B cell (primary cell): ENCODE data around the gene PCDH9. TPM values are rescaled to one million over a fixed set of nuclear protein-coding genes. Genes with fewer than 3 reads are reported as not detected.

ENCODE experiments used
- ATAC-seq: fragments of 200-7000 bp; cut with Tn5 transposase; one replicate; pipeline ENCODE4 v1.10.0; 2021; ENCODE audit warnings: low read depth, mild to moderate bottlenecking, moderate number of reproducible peaks, moderate library complexity
- CTCF ChIA-PET: fragments of 350-600 bp; sonication (Branson Sonifier 250); formaldehyde crosslinking; loops from one replicate; lab custom pipeline; 2021; ENCODE audit warnings: antibody characterized with exemption, inconsistent platforms; lab: Charles Lee
- POLR2A ChIA-PET: fragments of 350-600 bp; sonication (Branson Sonifier 250); formaldehyde crosslinking; loops from one replicate; lab custom pipeline; 2021; ENCODE audit warnings: antibody characterized with exemption; lab: Charles Lee
- DNase-seq: peaks from one replicate; pipeline ENCODE4 v3.0.0; 2013
- H2AFZ ChIP-seq: 2 replicates; pipeline ENCODE4 v1.6.1; 2012; ENCODE audit warnings: mild to moderate bottlenecking, low read depth, low read length; ENCODE audit not compliant: insufficient read depth, poor library complexity, severe bottlenecking
- H3K27ac ChIP-seq, 2 donors: 1 replicate in 1 of 2; 2 replicates in 1 of 2; pipeline ENCODE4 v1.5.1; 2012 to 2013; ENCODE audit warnings: low read length in 2 of 2, mild to moderate bottlenecking in 2 of 2, moderate library complexity in 1 of 2
- H3K27me3 ChIP-seq, 4 experiments: fragments of 200-600 bp in 1 of 4; sonication (generic) in 1 of 4; replicated peaks in 1 of 4; 1 replicate in 2 of 4; 2 replicates in 2 of 4; pipeline versions ENCODE4 v1.6.1 to v1.7.0; 2013 to 2016; ENCODE audit warnings: low read length in 3 of 4, mild to moderate bottlenecking in 2 of 4, mixed read lengths in 1 of 4, moderate library complexity in 1 of 4; ENCODE audit not compliant: insufficient read depth in 4 of 4, control insufficient read depth in 3 of 4; ENCODE audit errors: control extremely low read depth in 1 of 4
- H3K36me3 ChIP-seq, 2 experiments: replicated peaks in 1 of 2; 1 replicate in 1 of 2; 2 replicates in 1 of 2; pipeline versions ENCODE4 v1.6.1 to v1.7.1; 2013; ENCODE audit warnings: low read length in 1 of 2; ENCODE audit not compliant: insufficient read depth in 2 of 2, control insufficient read depth in 1 of 2; ENCODE audit errors: control extremely low read depth in 1 of 2, extremely low read depth in 1 of 2
- H3K4me1 ChIP-seq, 2 donors: fragments of 200-600 bp in 1 of 2; sonication (generic) in 1 of 2; 1 replicate in 1 of 2; 2 replicates in 1 of 2; pipeline versions ENCODE4 v1.5.1 to v1.6.1; 2013 to 2017; ENCODE audit warnings: low read length in 2 of 2; ENCODE audit not compliant: control insufficient read depth in 2 of 2, insufficient read depth in 2 of 2
- H3K4me2 ChIP-seq: replicated peaks from 2 replicates; pipeline ENCODE3; 2012; ENCODE audit warnings: mild to moderate bottlenecking, low read depth, low read length; ENCODE audit not compliant: poor library complexity, severe bottlenecking
- H3K4me3 ChIP-seq, 5 experiments: fragments of 200-600 bp in 1 of 5; sonication (generic) in 1 of 5; 1 replicate in 3 of 5; 2 replicates in 2 of 5; pipeline versions ENCODE4 v1.5.1 to v1.7.0; 2011 to 2016; ENCODE audit warnings: low read length in 4 of 5, mild to moderate bottlenecking in 4 of 5, low read depth in 2 of 5, control low read depth in 1 of 5, moderate library complexity in 1 of 5; ENCODE audit not compliant: insufficient read depth in 1 of 5; ENCODE audit errors: control extremely low read depth in 1 of 5, extremely low read depth in 1 of 5
- H3K79me2 ChIP-seq: fragments of 200-600 bp; sonication (generic); one replicate; pipeline ENCODE4 v1.6.0; 2016; ENCODE audit warnings: low read length; ENCODE audit not compliant: control insufficient read depth, insufficient read depth
- H3K9ac ChIP-seq: fragments of 200-600 bp; sonication (generic); 2 replicates; pipeline ENCODE4 v1.6.1; 2017; ENCODE audit warnings: mild to moderate bottlenecking, low read length, moderate library complexity
- H3K9me3 ChIP-seq, 3 donors: one replicate each; pipeline versions ENCODE4 v1.6.1 to v1.7.1; 2013; ENCODE audit warnings: low read length in 2 of 3; ENCODE audit not compliant: control insufficient read depth in 2 of 3, insufficient read depth in 1 of 3; ENCODE audit errors: control extremely low read depth in 1 of 3
- H4K20me1 ChIP-seq: 2 replicates; pipeline ENCODE4 v1.6.0; 2012; ENCODE audit warnings: mild to moderate bottlenecking, low read length; ENCODE audit not compliant: insufficient read depth, control insufficient read depth, poor library complexity, severe bottlenecking
- H3K27ac Mint-ChIP-seq: one replicate; pipeline ENCODE4 v1.8.0; 2021; ENCODE audit warnings: mixed read lengths
- H3K27me3 Mint-ChIP-seq: one replicate; pipeline ENCODE4 v1.8.0; 2021; ENCODE audit warnings: mixed read lengths
- H3K4me1 Mint-ChIP-seq: one replicate; pipeline ENCODE4 v1.8.0; 2021; ENCODE audit warnings: mixed read lengths
- H3K4me3 Mint-ChIP-seq: one replicate; pipeline ENCODE4 v1.8.0; 2021; ENCODE audit warnings: mixed read lengths
- H3K9me3 Mint-ChIP-seq: one replicate; pipeline ENCODE4 v1.8.0; 2022; ENCODE audit warnings: mixed read lengths; ENCODE audit not compliant: insufficient read depth
- CTCF ChIP-seq: fragments of 200-600 bp; IDR thresholded peaks from one replicate; pipeline ENCODE4 v1.8.0; 2022; ENCODE audit warnings: antibody characterized with exemption, mild to moderate bottlenecking
- EZH2 ChIP-seq: IDR thresholded peaks from 2 replicates; pipeline ENCODE4 v1.6.1; 2012; ENCODE audit warnings: borderline replicate concordance, low read depth, mild to moderate bottlenecking, moderate library complexity, low read length; ENCODE audit not compliant: insufficient read depth, poor library complexity, severe bottlenecking
- WGBS: methylation state at CpG from one replicate; pipeline ENCODE4 v1.1.5; 2013; ENCODE audit warnings: missing lambda C conversion rate; ENCODE audit not compliant: insufficient coverage; 5-methylcytosine and 5-hydroxymethylcytosine counted together
- intact Hi-C: fragments of 100-400 bp; cut with micrococcal nuclease; formaldehyde crosslinking; loops from one replicate; pipeline ENCODE4 v1.10.0; 2022
- polyA plus RNA-seq: library from polyadenylated mRNA; depleted of rRNA; stranded (reverse); fragments of >200 nt; gene quantifications from 2 replicates; pipeline ENCODE4 v1.2.3, GENCODE V29; 2012
- total RNA-seq, 2 donors: library from RNA; stranded (reverse); fragments of 120-200 nt in 1 of 2; gene quantifications; 1 replicate in 1 of 2; 2 replicates in 1 of 2; pipeline versions ENCODE4 v1.2.3 to v1.2.4, GENCODE V29; 2013 to 2022

Gene PCDH9
- total and polyA plus RNA-seq, 2 donors (not counting 1 experiment from before 2014, with no cell fraction given), result 13.1 to 21.8 TPM

- no peaks in the 10 kb centered on the region for H3K36me3 ChIP-seq
- H3K4me1 Mint-ChIP-seq, result peaks cover 12% of the 10 kb centered on the region
- ChIA-PET CTCF (no interaction called here), POLR2A (no interaction called here)
- ATAC-seq (peak; percentile 76), DNase-seq (peak; percentile 50)
- no peaks in the 10 kb centered on the region for H3K9me3 Mint-ChIP-seq
- peak overlapping the region; percentile 33 for H3K9ac ChIP-seq
- H3K4me3 Mint-ChIP-seq, result peak overlapping the region; percentile 76
- H3K27me3 Mint-ChIP-seq, result no peaks in the 10 kb centered on the region
- no peaks in the 10 kb centered on the region for H3K79me2 ChIP-seq
- peak overlapping the region; percentile 87 for H3K27ac Mint-ChIP-seq
- H3K27ac ChIP-seq, result peak overlapping the region; percentile 66 to 68
- H2AFZ ChIP-seq, result peak overlapping the region; percentile 55
- H4K20me1 ChIP-seq, result no peaks in the 10 kb centered on the region
- no peaks in the 10 kb centered on the region for H3K27me3 ChIP-seq
- intact Hi-C loops, result no loop called here
- H3K9me3 ChIP-seq, result peaks cover 0 to 1% (median 0%) of the 10 kb centered on the region in 3 donors
- H3K4me2 ChIP-seq, result peak overlapping the region; percentile 52
- TF ChIP-seq CTCF (no peak), EZH2 (no peak)
- 0% methylated on average over 3 of the region's 5 CpGs for WGBS
- peak overlapping the region in 3 of 5 experiments; percentile 12 to 50 (median 39) for H3K4me3 ChIP-seq
- peaks cover 6 to 9% of the 10 kb centered on the region in 2 donors for H3K4me1 ChIP-seq
These were observed 435.6 kb downstream of the PCDH9 start for GRCh38 chr13:66794340-66795031.

- Mint-ChIP-seq H3K4me1 (peaks cover 11% of the 10 kb centered on the region), H3K27ac (no peak overlapping the region), H3K4me3 (no peak overlapping the region), H3K27me3 (no peaks in the 10 kb centered on the region), H3K9me3 (no peaks in the 10 kb centered on the region)
- Histone ChIP-seq H2AFZ (no peak overlapping the region), H4K20me1 (no peaks in the 10 kb centered on the region), H3K36me3 (no peaks in the 10 kb centered on the region), H3K4me3 (no peak overlapping the region), H3K4me1 (peaks cover 6 to 9% of the 10 kb centered on the region in 2 donors), H3K4me2 (no peak overlapping the region), H3K27me3 (no peaks in the 10 kb centered on the region), H3K79me2 (no peaks in the 10 kb centered on the region), H3K27ac (no peak overlapping the region), H3K9ac (no peak overlapping the region), H3K9me3 (peaks cover 0 to 1% (median 0%) of the 10 kb centered on the region in 3 donors)
- POLR2A ChIA-PET, result no interaction called here
- TF ChIP-seq CTCF (no peak), EZH2 (no peak)
- no CpG with 5 or more reads among the region's 2 CpGs for WGBS
- intact Hi-C loops, result no loop called here
- ATAC-seq (no peak), DNase-seq (no peak)
- CTCF ChIA-PET, result no interaction called here
These were observed 439.3 kb downstream of the PCDH9 start for GRCh38 chr13:66790861-66791260.
